Progenitor cell of endocrine pancreas (in vitro differentiated cells): Measurements from ENCODE around the gene SCIMP. TPM values are rescaled to one million over a fixed set of nuclear protein-coding genes. Genes with fewer than 3 reads are reported as not detected.

ENCODE experiments used
- total RNA-seq: library from RNA; stranded (reverse); gene quantifications from 2 replicates; pipeline ENCODE4 v1.2.1, GENCODE V29; 2021

The SCIMP gene
- total RNA-seq, 1 donor from 2014 or later, result not detected

Other genes starting within 250 kb of the SCIMP start
- gene CAMTA2, start 247.2 kb downstream of the SCIMP start, total RNA-seq, result 34.1 and 34.2 TPM in 2 replicates
- gene INCA1, start 237.3 kb downstream of the SCIMP start, total RNA-seq, result 2.8 and 3.3 TPM in 2 replicates
- gene KIF1C, start 236.9 kb downstream of the SCIMP start, total RNA-seq, result 104 and 111 TPM in 2 replicates
- not detected in 2 replicates for gene SLC52A1, start 199.4 kb downstream of the SCIMP start, total RNA-seq
- gene ZFP3, start 156.4 kb downstream of the SCIMP start, total RNA-seq, result 0.98 and 1.3 TPM in 2 replicates
- gene ZNF232, start 123.0 kb downstream of the SCIMP start, total RNA-seq, result 51.1 and 56.3 TPM in 2 replicates
- 0.80 and 0.84 TPM in 2 replicates for gene USP6, start 118.8 kb downstream of the SCIMP start, total RNA-seq
- gene ZNF594, start 43.0 kb downstream of the SCIMP start, total RNA-seq, result 23.8 and 26.1 TPM in 2 replicates
- 46.2 and 50.1 TPM in 2 replicates for gene RABEP1, start 47.4 kb upstream of the SCIMP start, total RNA-seq
- gene NUP88, start 184.8 kb upstream of the SCIMP start, total RNA-seq, result 64.9 and 79.0 TPM in 2 replicates
- gene RPAIN, start 185.3 kb upstream of the SCIMP start, total RNA-seq, result 109 and 115 TPM in 2 replicates
- gene C1QBP, start 204.3 kb upstream of the SCIMP start, total RNA-seq, result 108 and 123 TPM in 2 replicates
- 26.0 and 26.9 TPM in 2 replicates for gene DHX33, start 234.1 kb upstream of the SCIMP start, total RNA-seq